ENCODE data around the gene LCLAT1. TPM values are rescaled to one million over a fixed set of nuclear protein-coding genes. Genes with fewer than 3 reads are reported as not detected.

The LCLAT1 gene
- total RNA-seq, 1 experiment from 2014 or later = 36.0 TPM

DNA sequence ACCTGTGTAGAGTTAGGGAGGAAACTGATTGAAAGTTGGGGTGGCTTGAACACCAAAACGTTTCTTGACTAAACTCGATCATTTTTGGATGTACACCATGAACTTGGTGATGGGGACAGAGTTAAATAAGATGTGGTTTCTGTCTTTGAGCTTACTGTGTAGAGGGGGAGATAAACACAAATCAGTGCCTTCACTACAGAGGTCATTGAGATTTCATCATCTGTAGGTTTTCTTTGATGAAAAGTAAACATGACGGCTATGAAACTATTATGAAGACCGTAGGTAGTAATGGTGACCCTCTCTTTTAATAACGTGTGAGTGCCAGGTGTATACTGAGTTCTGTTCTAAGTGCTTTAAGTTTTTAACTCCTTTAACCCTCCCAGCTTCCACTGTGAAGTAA, 6.5 kb downstream of the LCLAT1 start:
- in situ Hi-C loops (cut with HindIII; ENCODE audit: low pct_unique_long_range_greater_than_20kb, low sequenced_read_pairs) (no loop called here), intact Hi-C loops (cut with micrococcal nuclease; ENCODE audit: unreplicated experiment) (no loop called here)
- Histone ChIP-seq H3K27ac (ENCODE audit: low read length) (no peak overlapping the region), H3K27me3 (ENCODE audit: control insufficient read depth, insufficient read depth, low read length) (no peaks in the 10 kb centered on the region), H3K4me1 (ENCODE audit: control insufficient read depth, insufficient read depth, low read length) (peaks cover 4% of the 10 kb centered on the region), H3K36me3 (ENCODE audit: control insufficient read depth, insufficient read depth, low read length) (no peaks in the 10 kb centered on the region), H3K9me3 (ENCODE audit: control insufficient read depth, insufficient read depth, low read depth, low read length) (no peaks in the 10 kb centered on the region), H3K4me3 (ENCODE audit: low read depth in 2 of 2, low read length in 2 of 2) (no peak overlapping the region)
- ChIA-PET CTCF (no interaction called here), POLR2A (no interaction called here)
- DNase-seq (ENCODE audit: low read depth, low spot score) (no peak), ATAC-seq (no peak)
- TF ChIP-seq TCF7L2 (IDR thresholded peaks at IDR 0.05; ENCODE audit: low read depth, low read length) (no peak), POLR2AphosphoS5 (IDR thresholded peaks at IDR 0.05; ENCODE audit: low read depth, low read length) (no peak), SIN3A (IDR thresholded peaks at IDR 0.05; ENCODE audit: borderline replicate concordance, insufficient read depth, low read depth, low read length) (no peak)
- TF ChIP-seq, protein P1, sequence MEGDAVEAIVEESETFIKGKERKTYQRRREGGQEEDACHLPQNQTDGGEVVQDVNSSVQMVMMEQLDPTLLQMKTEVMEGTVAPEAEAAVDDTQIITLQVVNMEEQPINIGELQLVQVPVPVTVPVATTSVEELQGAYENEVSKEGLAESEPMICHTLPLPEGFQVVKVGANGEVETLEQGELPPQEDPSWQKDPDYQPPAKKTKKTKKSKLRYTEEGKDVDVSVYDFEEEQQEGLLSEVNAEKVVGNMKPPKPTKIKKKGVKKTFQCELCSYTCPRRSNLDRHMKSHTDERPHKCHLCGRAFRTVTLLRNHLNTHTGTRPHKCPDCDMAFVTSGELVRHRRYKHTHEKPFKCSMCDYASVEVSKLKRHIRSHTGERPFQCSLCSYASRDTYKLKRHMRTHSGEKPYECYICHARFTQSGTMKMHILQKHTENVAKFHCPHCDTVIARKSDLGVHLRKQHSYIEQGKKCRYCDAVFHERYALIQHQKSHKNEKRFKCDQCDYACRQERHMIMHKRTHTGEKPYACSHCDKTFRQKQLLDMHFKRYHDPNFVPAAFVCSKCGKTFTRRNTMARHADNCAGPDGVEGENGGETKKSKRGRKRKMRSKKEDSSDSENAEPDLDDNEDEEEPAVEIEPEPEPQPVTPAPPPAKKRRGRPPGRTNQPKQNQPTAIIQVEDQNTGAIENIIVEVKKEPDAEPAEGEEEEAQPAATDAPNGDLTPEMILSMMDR (IDR thresholded peaks at IDR 0.05) = no peak
- TF ChIP-seq, protein P2, sequence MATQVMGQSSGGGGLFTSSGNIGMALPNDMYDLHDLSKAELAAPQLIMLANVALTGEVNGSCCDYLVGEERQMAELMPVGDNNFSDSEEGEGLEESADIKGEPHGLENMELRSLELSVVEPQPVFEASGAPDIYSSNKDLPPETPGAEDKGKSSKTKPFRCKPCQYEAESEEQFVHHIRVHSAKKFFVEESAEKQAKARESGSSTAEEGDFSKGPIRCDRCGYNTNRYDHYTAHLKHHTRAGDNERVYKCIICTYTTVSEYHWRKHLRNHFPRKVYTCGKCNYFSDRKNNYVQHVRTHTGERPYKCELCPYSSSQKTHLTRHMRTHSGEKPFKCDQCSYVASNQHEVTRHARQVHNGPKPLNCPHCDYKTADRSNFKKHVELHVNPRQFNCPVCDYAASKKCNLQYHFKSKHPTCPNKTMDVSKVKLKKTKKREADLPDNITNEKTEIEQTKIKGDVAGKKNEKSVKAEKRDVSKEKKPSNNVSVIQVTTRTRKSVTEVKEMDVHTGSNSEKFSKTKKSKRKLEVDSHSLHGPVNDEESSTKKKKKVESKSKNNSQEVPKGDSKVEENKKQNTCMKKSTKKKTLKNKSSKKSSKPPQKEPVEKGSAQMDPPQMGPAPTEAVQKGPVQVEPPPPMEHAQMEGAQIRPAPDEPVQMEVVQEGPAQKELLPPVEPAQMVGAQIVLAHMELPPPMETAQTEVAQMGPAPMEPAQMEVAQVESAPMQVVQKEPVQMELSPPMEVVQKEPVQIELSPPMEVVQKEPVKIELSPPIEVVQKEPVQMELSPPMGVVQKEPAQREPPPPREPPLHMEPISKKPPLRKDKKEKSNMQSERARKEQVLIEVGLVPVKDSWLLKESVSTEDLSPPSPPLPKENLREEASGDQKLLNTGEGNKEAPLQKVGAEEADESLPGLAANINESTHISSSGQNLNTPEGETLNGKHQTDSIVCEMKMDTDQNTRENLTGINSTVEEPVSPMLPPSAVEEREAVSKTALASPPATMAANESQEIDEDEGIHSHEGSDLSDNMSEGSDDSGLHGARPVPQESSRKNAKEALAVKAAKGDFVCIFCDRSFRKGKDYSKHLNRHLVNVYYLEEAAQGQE (IDR thresholded peaks at IDR 0.05; ENCODE audit: insufficient read depth in 1 of 2, low read depth in 2 of 2, low read length in 1 of 2) = no peak
- no TSS peak for BruUV-seq (replicated peaks)

DNA sequence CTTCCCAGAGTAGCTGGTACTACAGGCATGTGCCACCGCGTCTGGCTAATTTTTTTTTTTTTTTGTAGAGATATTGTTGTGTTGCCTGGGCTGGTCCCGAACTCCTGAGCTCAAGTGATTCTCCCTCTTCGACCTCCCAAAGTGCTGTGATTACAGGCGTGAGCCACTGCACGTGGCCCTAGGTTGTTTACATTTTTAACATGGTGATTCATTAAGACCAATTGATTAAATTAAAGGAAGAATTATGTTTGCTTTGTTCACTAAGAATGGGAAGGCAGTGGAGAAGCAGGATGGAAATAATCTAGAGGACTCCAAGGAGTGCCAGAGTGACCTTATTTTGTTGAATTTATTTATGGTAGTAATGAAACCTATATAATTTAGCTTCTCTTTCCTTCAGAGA, 7.5 kb downstream of the LCLAT1 start:
- no peak overlapping the region for H3K27ac ChIP-seq (ENCODE audit: low read length)
- no peaks in the 10 kb centered on the region for H3K36me3 ChIP-seq (ENCODE audit: control insufficient read depth, insufficient read depth, low read length)
- in situ Hi-C loops (cut with HindIII; ENCODE audit: low pct_unique_long_range_greater_than_20kb, low sequenced_read_pairs) (no loop called here), intact Hi-C loops (cut with micrococcal nuclease; ENCODE audit: unreplicated experiment) (no loop called here)
- CTCF ChIA-PET = no interaction called here
- no peaks in the 10 kb centered on the region for H3K27me3 ChIP-seq (ENCODE audit: control insufficient read depth, insufficient read depth, low read length)
- TF ChIP-seq, protein P2 (IDR thresholded peaks at IDR 0.05; ENCODE audit: insufficient read depth in 1 of 2, low read depth in 2 of 2, low read length in 1 of 2) = no peak
- TF ChIP-seq, protein P1 (IDR thresholded peaks at IDR 0.05) = no peak
- no peak for TF ChIP-seq SIN3A (IDR thresholded peaks at IDR 0.05; ENCODE audit: borderline replicate concordance, insufficient read depth, low read depth, low read length)
- no peak for TF ChIP-seq POLR2AphosphoS5 (IDR thresholded peaks at IDR 0.05; ENCODE audit: low read depth, low read length)
- no peak for TF ChIP-seq TCF7L2 (IDR thresholded peaks at IDR 0.05; ENCODE audit: low read depth, low read length)
- H3K4me1 ChIP-seq (ENCODE audit: control insufficient read depth, insufficient read depth, low read length) = no peaks in the 10 kb centered on the region
- BruUV-seq (replicated peaks) = no TSS peak
- POLR2A ChIA-PET = no interaction called here
- H3K9me3 ChIP-seq (ENCODE audit: control insufficient read depth, insufficient read depth, low read depth, low read length) = no peaks in the 10 kb centered on the region
- no peak for ATAC-seq
- H3K4me3 ChIP-seq (ENCODE audit: low read depth in 2 of 2, low read length in 2 of 2) = no peak overlapping the region
- no peak for DNase-seq (ENCODE audit: low read depth, low spot score)
